Cardiac muscle cell (in vitro differentiated cells and primary cell): ENCODE measurements around the gene CDK14. TPM values are rescaled to one million over a fixed set of nuclear protein-coding genes. Genes with fewer than 3 reads are reported as not detected.

Source experiments
- DNase-seq, 2 donors: peaks; one replicate each; pipeline versions ENCODE4 v3.0.0 to v3.0.0-alpha.2; 2010 to 2017; ENCODE audit warnings: low read depth in 1 of 2, low spot score in 1 of 2
- H3K27ac ChIP-seq: fragments of 200-600 bp; sonication (generic); 2 replicates; pipeline ENCODE4 v1.5.1; 2016
- H3K27me3 ChIP-seq: fragments of 200-600 bp; sonication (generic); 2 replicates; pipeline ENCODE4 v1.6.0; 2016; ENCODE audit warnings: control low read depth
- H3K36me3 ChIP-seq: fragments of 200-600 bp; sonication (generic); 2 replicates; pipeline ENCODE4 v1.5.1; 2016; ENCODE audit warnings: control low read depth
- H3K4me1 ChIP-seq: fragments of 200-600 bp; sonication (generic); 2 replicates; pipeline ENCODE4 v1.8.1; 2017; ENCODE audit warnings: low read depth, mild to moderate bottlenecking, mixed run types
- H3K4me3 ChIP-seq: fragments of 200-600 bp; sonication (generic); 2 replicates; pipeline ENCODE4 v1.5.1; 2016; ENCODE audit warnings: mild to moderate bottlenecking
- H3K9me3 ChIP-seq: fragments of 200-600 bp; sonication (generic); 2 replicates; pipeline ENCODE4 v1.5.1; 2017; ENCODE audit warnings: low read depth, mild to moderate bottlenecking, control low read depth
- polyA plus RNA-seq: library from polyadenylated mRNA; unstranded; fragments of >200 nt; fragmentation: Nextera tagmentation; extraction: Ambion mirVana; gene quantifications from 2 replicates; pipeline ENCODE4 v1.2.1, GENCODE V29; 2016
- total RNA-seq: library from RNA; depleted of rRNA; stranded (reverse); fragments of >200 nt; gene quantifications from 2 replicates; pipeline ENCODE4 v1.2.3, GENCODE V29; 2016
- TF ChIP-seq, protein P1 (sequence below): IDR thresholded peaks from 2 replicates; pipeline ENCODE4 v1.5.1; 2012; ENCODE audit warnings: low read depth, mild to moderate bottlenecking, low read length

The CDK14 gene
- total and polyA plus RNA-seq, 2 experiments from 2014 or later: 22.5 to 23.1 TPM

DNA sequence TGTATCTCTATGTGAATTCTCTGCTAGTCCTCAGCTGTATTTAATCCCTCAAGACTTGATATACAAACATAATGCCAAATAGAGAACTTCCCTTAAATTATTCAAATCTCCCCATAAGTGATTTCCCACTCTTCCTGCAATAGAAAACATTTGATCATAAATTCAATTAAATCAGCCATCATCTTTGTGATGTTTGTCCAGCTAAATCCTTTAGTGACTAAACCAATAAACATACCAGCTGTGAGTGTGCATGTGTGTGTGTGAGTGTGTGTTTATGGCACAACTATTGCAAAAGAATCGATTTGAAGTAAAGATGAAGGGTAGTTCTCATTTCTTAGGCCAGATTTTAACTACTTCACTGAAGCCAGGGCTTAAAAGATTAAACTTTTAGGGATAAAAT, 492.6 kb downstream of the CDK14 start:
- H3K9me3 ChIP-seq: no peaks in the 10 kb centered on the region
- TF ChIP-seq, protein P1, sequence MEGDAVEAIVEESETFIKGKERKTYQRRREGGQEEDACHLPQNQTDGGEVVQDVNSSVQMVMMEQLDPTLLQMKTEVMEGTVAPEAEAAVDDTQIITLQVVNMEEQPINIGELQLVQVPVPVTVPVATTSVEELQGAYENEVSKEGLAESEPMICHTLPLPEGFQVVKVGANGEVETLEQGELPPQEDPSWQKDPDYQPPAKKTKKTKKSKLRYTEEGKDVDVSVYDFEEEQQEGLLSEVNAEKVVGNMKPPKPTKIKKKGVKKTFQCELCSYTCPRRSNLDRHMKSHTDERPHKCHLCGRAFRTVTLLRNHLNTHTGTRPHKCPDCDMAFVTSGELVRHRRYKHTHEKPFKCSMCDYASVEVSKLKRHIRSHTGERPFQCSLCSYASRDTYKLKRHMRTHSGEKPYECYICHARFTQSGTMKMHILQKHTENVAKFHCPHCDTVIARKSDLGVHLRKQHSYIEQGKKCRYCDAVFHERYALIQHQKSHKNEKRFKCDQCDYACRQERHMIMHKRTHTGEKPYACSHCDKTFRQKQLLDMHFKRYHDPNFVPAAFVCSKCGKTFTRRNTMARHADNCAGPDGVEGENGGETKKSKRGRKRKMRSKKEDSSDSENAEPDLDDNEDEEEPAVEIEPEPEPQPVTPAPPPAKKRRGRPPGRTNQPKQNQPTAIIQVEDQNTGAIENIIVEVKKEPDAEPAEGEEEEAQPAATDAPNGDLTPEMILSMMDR: no peak
- no peaks in the 10 kb centered on the region for H3K36me3 ChIP-seq
- no peak for DNase-seq
- no peaks in the 10 kb centered on the region for H3K27me3 ChIP-seq
- H3K4me3 ChIP-seq: no peak overlapping the region
- peaks cover 13% of the 10 kb centered on the region for H3K4me1 ChIP-seq
- H3K27ac ChIP-seq: no peak overlapping the region

DNA sequence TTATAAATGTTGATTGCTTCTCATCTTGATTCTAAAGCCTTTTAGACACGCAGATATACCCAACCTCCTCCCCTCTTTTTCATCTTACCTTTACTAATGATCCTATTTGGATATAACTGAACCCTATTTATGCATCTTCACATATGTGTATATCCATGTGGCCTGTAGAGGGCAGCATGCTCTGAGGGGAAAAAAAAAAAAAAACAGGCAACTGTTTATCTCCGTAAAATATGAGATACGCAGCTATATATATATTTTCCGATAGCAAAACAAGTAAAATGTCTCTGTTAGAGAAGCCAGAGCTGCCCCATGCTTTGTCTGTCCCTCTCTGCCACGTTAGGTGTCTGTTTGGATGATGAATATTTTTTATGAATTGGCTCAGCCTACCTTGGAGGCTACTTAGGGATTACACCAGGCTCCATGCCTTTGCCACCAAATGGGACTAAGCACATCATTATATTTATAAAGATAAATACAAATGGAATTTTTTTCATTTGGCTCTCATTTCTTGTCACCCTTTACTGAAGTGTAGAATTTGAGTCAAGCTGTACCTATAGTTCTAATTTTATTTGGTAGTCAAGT, 493.4 kb downstream of the CDK14 start:
- H3K36me3 ChIP-seq: no peaks in the 10 kb centered on the region
- peak; percentile 38 to 64 for DNase-seq
- H3K4me1 ChIP-seq: peaks cover 13% of the 10 kb centered on the region
- H3K27me3 ChIP-seq: no peaks in the 10 kb centered on the region
- TF ChIP-seq, protein P1: peak; percentile 79
- no peak overlapping the region for H3K4me3 ChIP-seq
- no peak overlapping the region for H3K27ac ChIP-seq
- no peaks in the 10 kb centered on the region for H3K9me3 ChIP-seq

DNA sequence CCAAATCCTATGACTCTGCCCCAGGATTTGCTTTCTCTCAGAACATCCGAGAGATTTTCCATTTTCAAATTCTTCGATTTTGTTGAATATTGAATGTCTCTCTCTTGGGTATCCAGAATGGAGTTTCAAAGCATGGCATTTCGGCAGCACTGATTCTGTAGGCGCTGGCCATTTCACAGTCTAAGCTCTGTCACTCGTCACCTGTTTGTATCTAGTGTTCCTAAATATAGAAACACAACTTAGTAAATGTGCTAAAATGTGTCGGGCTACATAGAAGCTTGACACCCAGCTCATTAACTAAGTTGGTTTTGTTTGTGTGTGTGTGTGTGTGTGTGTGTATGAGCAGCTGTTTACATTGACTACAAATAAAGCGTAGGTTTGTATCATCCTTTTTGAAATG, 494.6 kb downstream of the CDK14 start:
- no peaks in the 10 kb centered on the region for H3K9me3 ChIP-seq
- peak in 1 of 2 donors; percentile 75 for DNase-seq
- peaks cover 13% of the 10 kb centered on the region for H3K4me1 ChIP-seq
- no peak overlapping the region for H3K27ac ChIP-seq
- no peak overlapping the region for H3K4me3 ChIP-seq
- no peaks in the 10 kb centered on the region for H3K36me3 ChIP-seq
- no peaks in the 10 kb centered on the region for H3K27me3 ChIP-seq
- TF ChIP-seq, protein P1: no peak

DNA sequence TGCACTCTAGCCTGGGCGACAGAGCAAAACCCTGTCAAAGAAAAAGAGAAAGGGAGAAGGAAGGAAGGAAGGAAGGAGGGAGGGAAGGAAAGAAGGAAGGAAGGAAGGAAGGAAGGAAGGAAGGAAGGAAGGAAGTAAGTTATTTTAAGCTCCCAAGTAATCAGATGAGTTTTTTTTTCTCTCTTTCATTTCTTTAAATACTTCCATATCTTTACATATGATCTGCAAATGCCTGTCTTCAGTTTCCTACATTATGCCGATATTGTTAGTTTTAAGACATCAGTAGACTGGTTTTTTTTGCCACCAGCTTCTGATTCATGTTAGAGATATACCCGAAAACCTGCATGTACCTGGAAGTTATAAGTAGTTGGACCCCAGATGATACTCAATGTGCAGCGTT, 495.5 kb downstream of the CDK14 start:
- Histone ChIP-seq H3K27ac (no peak overlapping the region), H3K4me1 (peaks cover 13% of the 10 kb centered on the region), H3K36me3 (no peaks in the 10 kb centered on the region), H3K27me3 (no peaks in the 10 kb centered on the region), H3K4me3 (no peak overlapping the region), H3K9me3 (no peaks in the 10 kb centered on the region)
- DNase-seq: no peak
- TF ChIP-seq, protein P1: no peak

DNA sequence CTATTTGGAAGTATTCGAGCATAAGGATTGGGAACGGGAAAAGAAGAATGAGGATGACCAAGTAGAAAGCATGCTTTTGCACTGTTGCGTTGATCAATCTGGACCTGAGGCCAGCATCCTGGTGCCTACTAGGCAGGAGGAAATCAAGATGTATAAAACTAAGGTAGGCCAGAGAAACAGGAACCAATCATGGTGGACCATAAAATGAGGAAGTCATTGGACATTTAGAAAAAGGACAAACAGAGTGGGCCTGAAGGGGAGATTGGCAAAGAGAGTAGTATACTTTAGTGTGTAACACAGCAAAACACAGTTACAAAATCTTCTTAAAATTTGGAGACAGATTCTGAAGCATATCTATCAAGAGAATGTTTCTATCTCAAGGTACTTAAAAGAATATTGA, 497.1 kb downstream of the CDK14 start:
- no peak overlapping the region for H3K27ac ChIP-seq
- H3K4me3 ChIP-seq: no peak overlapping the region
- H3K36me3 ChIP-seq: no peaks in the 10 kb centered on the region
- H3K4me1 ChIP-seq: peaks cover 13% of the 10 kb centered on the region
- DNase-seq: no peak
- no peaks in the 10 kb centered on the region for H3K9me3 ChIP-seq
- no peaks in the 10 kb centered on the region for H3K27me3 ChIP-seq
- TF ChIP-seq, protein P1: no peak
